ENCODE results near the gene CHST6. TPM values are rescaled to one million over a fixed set of nuclear protein-coding genes. Genes with fewer than 3 reads are reported as not detected.
"Not testable (repeated sequence)": the region's sequence is repeated elsewhere in the genome, so short reads cannot be mapped to it uniquely, and the experiment has no call there.

The CHST6 gene
- total and polyA plus RNA-seq, 2 donors (not counting 3 experiments of a cell fraction or from before 2014, with no cell fraction given), result 0.26 to 0.60 TPM

DNA sequence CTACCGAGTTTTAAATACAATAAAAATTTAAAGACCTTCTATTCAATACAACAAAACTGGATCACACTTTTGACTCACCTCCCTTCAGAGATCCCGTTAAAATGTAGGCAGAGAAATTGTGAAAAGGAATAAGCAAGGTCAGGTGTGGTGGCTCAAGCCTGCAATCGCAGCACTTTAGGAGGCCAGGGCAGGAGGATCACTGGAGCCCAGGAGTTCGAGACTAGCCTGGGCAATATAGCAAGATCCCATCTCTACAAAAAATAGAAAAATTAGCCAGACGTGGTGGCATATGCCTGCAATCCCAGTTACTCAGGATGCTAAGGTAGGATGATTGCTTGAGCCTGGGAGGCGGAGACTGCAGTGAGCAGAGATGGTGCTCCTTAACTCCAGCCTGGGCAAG is 23.9 kb upstream of the CHST6 start:
- Histone ChIP-seq H3K9me1 (replicated peaks; ENCODE audit: control insufficient read depth, extremely low read depth, insufficient read depth, low read length) (no peaks in the 10 kb centered on the region), H3K4me3 (replicated peaks in 1 of 3; ENCODE audit: insufficient read depth in 1 of 3, low read depth in 1 of 3, low read length in 3 of 3) (no peak overlapping the region), H3K9ac (replicated peaks; ENCODE audit: extremely low read depth, insufficient read depth, low read length) (no peak overlapping the region), H2AFZ (ENCODE audit: low read depth, low read length) (no peak overlapping the region), H3K4me2 (ENCODE audit: insufficient read depth, low read length) (no peak overlapping the region), H3K9me3 (replicated peaks; ENCODE audit: control insufficient read depth, insufficient read depth, low read length) (no peaks in the 10 kb centered on the region), H3K36me3 (ENCODE audit: control insufficient read depth in 2 of 2, extremely low read depth in 1 of 2, insufficient read depth in 2 of 2, low read length in 2 of 2) (no peaks in the 10 kb centered on the region), H3K27me3 (ENCODE audit: control insufficient read depth in 2 of 2, insufficient read depth in 2 of 2, low read length in 2 of 2) (no peaks in the 10 kb centered on the region), H4K20me1 (replicated peaks; ENCODE audit: control insufficient read depth, extremely low read depth, insufficient read depth, low read length) (no peaks in the 10 kb centered on the region), H3K27ac (ENCODE audit: insufficient read depth, low read depth, low read length) (no peak overlapping the region), H3K79me2 (ENCODE audit: control insufficient read depth, insufficient read depth, low read length) (no peaks in the 10 kb centered on the region), H3K4me1 (ENCODE audit: control insufficient read depth, extremely low read depth, insufficient read depth, low read length) (peaks cover 5% of the 10 kb centered on the region)
- no TSS peak for BruUV-seq (replicated peaks)
- ChIA-PET CTCF (interaction anchor here (0.8 to 1.1 kb wide), 2 partner anchors 48 to 320 kb away, joined by 3 read pairs; no protein-coding TSS in a partner anchor), POLR2A (no interaction called here)
- dilution Hi-C loops (cut with MboI; ENCODE audit: extremely low pct_ligation_motif_present, low sequenced_read_pairs), result no loop called here
- TF ChIP-seq CTCF (IDR thresholded peaks at IDR 0.05; ENCODE audit: extremely low read depth in 1 of 2, insufficient read depth in 1 of 2, low read depth in 1 of 2, low read length in 2 of 2) (no peak), JUN (IDR thresholded peaks at IDR 0.05; ENCODE audit: borderline replicate concordance, insufficient read depth, insufficient read length, low read depth) (no peak), MYC (IDR thresholded peaks at IDR 0.05; ENCODE audit: low read depth, low read length) (no peak), EZH2 (IDR thresholded peaks at IDR 0.05; ENCODE audit: borderline replicate concordance, low read depth, low read length, severe bottlenecking) (no peak), GATA2 (IDR thresholded peaks at IDR 0.05; ENCODE audit: insufficient read depth, insufficient read length, low read depth, low read length) (no peak), FOS (IDR thresholded peaks at IDR 0.05; ENCODE audit: borderline replicate concordance, insufficient read depth, low read length) (no peak), POLR2AphosphoS5 (IDR thresholded peaks at IDR 0.05; ENCODE audit: insufficient read depth, low read depth, low read length) (no peak), POLR2A (IDR thresholded peaks at IDR 0.05; ENCODE audit: low read depth, low read length) (no peak)
- TF ChIP-seq, protein P1, sequence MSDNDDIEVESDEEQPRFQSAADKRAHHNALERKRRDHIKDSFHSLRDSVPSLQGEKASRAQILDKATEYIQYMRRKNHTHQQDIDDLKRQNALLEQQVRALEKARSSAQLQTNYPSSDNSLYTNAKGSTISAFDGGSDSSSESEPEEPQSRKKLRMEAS (IDR thresholded peaks at IDR 0.05; ENCODE audit: insufficient read depth, insufficient read length), result no peak
- DNase-seq (ENCODE audit: low read depth, low spot score) (no peak), FAIRE-seq (no peak)
- intact Hi-C loops (cut with micrococcal nuclease), result no loop called here

DNA sequence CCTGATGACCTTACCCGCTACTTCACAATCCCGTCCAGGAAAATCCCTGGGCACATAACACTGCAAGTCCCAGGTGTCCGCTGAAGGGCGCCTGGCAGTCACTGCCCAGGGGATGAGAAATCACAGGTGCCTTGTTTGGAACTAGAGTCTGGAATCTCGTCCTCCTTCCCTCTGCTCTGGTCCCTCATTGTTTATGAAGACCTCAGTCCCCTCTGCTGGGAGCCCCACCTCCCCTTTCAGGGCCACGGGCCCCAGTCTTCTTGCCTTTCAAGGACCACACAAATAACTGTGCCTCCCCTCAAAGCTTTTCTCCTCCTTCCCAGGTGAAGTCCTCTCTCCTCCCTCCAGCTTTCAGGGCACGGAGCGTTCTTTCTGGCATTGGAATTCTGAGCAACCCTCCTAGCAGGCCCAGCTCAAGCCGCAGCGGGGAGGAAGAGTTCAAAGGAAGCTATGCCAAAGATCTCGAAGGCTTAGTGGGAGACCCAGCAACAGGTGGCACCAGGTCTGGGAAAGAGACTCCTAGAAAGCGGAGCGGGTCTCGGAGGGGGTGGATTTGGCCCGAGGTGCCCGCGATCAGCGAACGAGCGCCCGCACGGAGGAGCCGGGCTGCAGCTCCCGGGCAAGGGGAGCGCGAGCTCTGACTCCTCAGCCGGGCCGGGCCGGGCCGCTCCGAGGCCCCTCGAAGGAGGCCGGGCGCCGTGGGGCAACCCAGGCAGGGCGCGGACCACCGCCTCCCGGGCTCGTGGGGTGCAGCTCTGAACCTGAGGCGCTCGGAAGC is 21.1 kb upstream of the CHST6 start:
- POLR2A ChIA-PET, result interaction anchor here (1.0 to 1.9 kb wide), 5 partner anchors 16 to 131 kb away, joined by 3 to 13 read pairs (median 3); partner anchors contain the start of genes CHST6, KARS1 and TERF2IP
- Histone ChIP-seq H3K4me2 (ENCODE audit: insufficient read depth, low read length) (peak overlapping the region; percentile 60), H3K4me3 (replicated peaks in 1 of 3; ENCODE audit: insufficient read depth in 1 of 3, low read depth in 1 of 3, low read length in 3 of 3) (peak overlapping the region; percentile 67 to 88 (median 81)), H3K27ac (ENCODE audit: insufficient read depth, low read depth, low read length) (peak overlapping the region; percentile 15), H3K9ac (replicated peaks; ENCODE audit: extremely low read depth, insufficient read depth, low read length) (peak overlapping the region; percentile 85), H2AFZ (ENCODE audit: low read depth, low read length) (peak overlapping the region; percentile 97)
- H3K27me3 ChIP-seq (ENCODE audit: control insufficient read depth in 2 of 2, insufficient read depth in 2 of 2, low read length in 2 of 2); dilution Hi-C loops (cut with MboI; ENCODE audit: extremely low pct_ligation_motif_present, low sequenced_read_pairs); H3K4me1 ChIP-seq (ENCODE audit: control insufficient read depth, extremely low read depth, insufficient read depth, low read length); H3K79me2 ChIP-seq (ENCODE audit: control insufficient read depth, insufficient read depth, low read length); H3K36me3 ChIP-seq (ENCODE audit: control insufficient read depth in 2 of 2, extremely low read depth in 1 of 2, insufficient read depth in 2 of 2, low read length in 2 of 2); H3K9me1 ChIP-seq (replicated peaks; ENCODE audit: control insufficient read depth, extremely low read depth, insufficient read depth, low read length); H3K9me3 ChIP-seq (replicated peaks; ENCODE audit: control insufficient read depth, insufficient read depth, low read length); H4K20me1 ChIP-seq (replicated peaks; ENCODE audit: control insufficient read depth, extremely low read depth, insufficient read depth, low read length); DNase-seq (ENCODE audit: low read depth, low spot score): not testable (repeated sequence)
- CTCF ChIA-PET, result interaction anchor here (0.5 to 3.1 kb wide), 32 partner anchors 9 to 1655 kb away, joined by 3 to 40 read pairs (median 7); partner anchors contain the start of genes ADAT1, CFDP1, CHST5 and CHST6
- peak; percentile 77 for FAIRE-seq
- TSS peak; percentile 55 for BruUV-seq (replicated peaks)
- intact Hi-C loops (cut with micrococcal nuclease), result loop anchor here (2.0 kb wide), 2 partner anchors 44 to 52 kb away; partner anchors contain the start of gene TMEM170A
